Mesenchymal stem cell (in vitro differentiated cells and primary cell): Measurements from ENCODE around the gene MIP.
"Not testable (repeated sequence)": the region's sequence is repeated elsewhere in the genome, so short reads cannot be mapped to it uniquely, and the experiment has no call there.

Source experiments
- DNase-seq: peaks from one replicate; pipeline ENCODE4 v3.0.0-alpha.2; 2013
- H2AFZ ChIP-seq: one replicate; pipeline ENCODE4 v1.6.1; 2013; ENCODE audit warnings: low read depth, mild to moderate bottlenecking, control low read depth, inconsistent platforms, low read length, moderate library complexity
- H2AK5ac ChIP-seq: 2 replicates; pipeline ENCODE4 v1.6.1; 2013; ENCODE audit warnings: low read length, moderate library complexity, mild to moderate bottlenecking, inconsistent platforms; ENCODE audit not compliant: severe bottlenecking
- H2BK120ac ChIP-seq: one replicate; pipeline ENCODE4 v1.6.1; 2013; ENCODE audit warnings: low read depth, mild to moderate bottlenecking, inconsistent platforms, low read length, moderate library complexity
- H2BK12ac ChIP-seq, 2 experiments: one replicate each; pipeline ENCODE4 v1.6.1; 2013; ENCODE audit warnings: inconsistent platforms in 2 of 2, low read length in 2 of 2, mild to moderate bottlenecking in 2 of 2, moderate library complexity in 2 of 2, control low read depth in 1 of 2
- H2BK15ac ChIP-seq: one replicate; pipeline ENCODE4 v1.6.1; 2013; ENCODE audit warnings: mild to moderate bottlenecking, low read depth, inconsistent platforms; ENCODE audit not compliant: poor library complexity, severe bottlenecking
- H2BK5ac ChIP-seq: 2 replicates; pipeline ENCODE4 v1.6.1; 2013; ENCODE audit warnings: low read depth, mild to moderate bottlenecking, low read length, control low read depth, inconsistent platforms; ENCODE audit not compliant: poor library complexity, severe bottlenecking
- H3K14ac ChIP-seq, 2 experiments: one replicate each; pipeline ENCODE4 v1.6.1; 2013; ENCODE audit warnings: inconsistent platforms in 2 of 2, low read length in 2 of 2, control low read depth in 1 of 2, mild to moderate bottlenecking in 1 of 2, moderate library complexity in 1 of 2
- H3K18ac ChIP-seq, 2 experiments: one replicate each; pipeline ENCODE4 v1.6.1; 2013; ENCODE audit warnings: inconsistent platforms in 2 of 2, low read length in 2 of 2, control low read depth in 1 of 2, low read depth in 1 of 2, mild to moderate bottlenecking in 1 of 2
- H3K23ac ChIP-seq, 2 experiments: one replicate each; pipeline ENCODE4 v1.6.1; 2013; ENCODE audit warnings: inconsistent platforms in 2 of 2, low read length in 2 of 2, mild to moderate bottlenecking in 2 of 2, moderate library complexity in 2 of 2, control low read depth in 1 of 2
- H3K27ac ChIP-seq: 2 replicates; pipeline ENCODE4 v1.5.1; 2013; ENCODE audit warnings: mild to moderate bottlenecking, moderate library complexity, low read length, control low read depth, inconsistent platforms; ENCODE audit not compliant: poor library complexity, severe bottlenecking
- H3K27me3 ChIP-seq, 2 experiments: 2 replicates each; pipeline versions ENCODE4 v1.6.1 to v1.7.0; 2013; ENCODE audit warnings: low read length in 2 of 2, mild to moderate bottlenecking in 2 of 2, moderate library complexity in 2 of 2, control low read depth in 1 of 2, inconsistent platforms in 1 of 2; ENCODE audit not compliant: control insufficient read depth in 1 of 2, insufficient read depth in 1 of 2
- H3K36me3 ChIP-seq, 2 experiments: 2 replicates each; pipeline versions ENCODE4 v1.6.1 to v1.7.0; 2013; ENCODE audit warnings: low read length in 2 of 2, control low read depth in 1 of 2, inconsistent platforms in 1 of 2, low read depth in 1 of 2, mild to moderate bottlenecking in 1 of 2; ENCODE audit not compliant: insufficient read depth in 2 of 2, control insufficient read depth in 1 of 2
- H3K4ac ChIP-seq, 2 experiments: one replicate each; pipeline ENCODE4 v1.6.1; 2013; ENCODE audit warnings: inconsistent platforms in 2 of 2, low read length in 2 of 2, mild to moderate bottlenecking in 2 of 2, moderate library complexity in 2 of 2, control low read depth in 1 of 2, low read depth in 1 of 2
- H3K4me1 ChIP-seq: 2 replicates; pipeline ENCODE4 v1.6.1; 2013; ENCODE audit warnings: low read depth, low read length, control low read depth; ENCODE audit not compliant: control insufficient read depth, insufficient read depth
- H3K4me2 ChIP-seq: 2 replicates; pipeline ENCODE4 v1.6.1; 2013; ENCODE audit warnings: low read length, mild to moderate bottlenecking, inconsistent platforms; ENCODE audit not compliant: poor library complexity, severe bottlenecking
- H3K4me3 ChIP-seq, 2 experiments: 2 replicates each; pipeline versions ENCODE4 v1.5.1 to v1.7.0; 2013; ENCODE audit warnings: low read length in 2 of 2, mild to moderate bottlenecking in 2 of 2, control low read depth in 1 of 2, low read depth in 1 of 2; ENCODE audit not compliant: insufficient read depth in 1 of 2
- H3K79me1 ChIP-seq: replicated peaks from 2 replicates; pipeline ENCODE4 v1.6.1; 2013; ENCODE audit warnings: mild to moderate bottlenecking, control low read depth, low read length, inconsistent platforms; ENCODE audit not compliant: poor library complexity, severe bottlenecking
- H3K9ac ChIP-seq: 2 replicates; pipeline ENCODE4 v1.7.0; 2013; ENCODE audit warnings: mild to moderate bottlenecking, low read length, moderate library complexity
- H3K9me3 ChIP-seq: 2 replicates; pipeline ENCODE4 v1.7.0; 2013; ENCODE audit warnings: mild to moderate bottlenecking, low read length; ENCODE audit not compliant: control insufficient read depth
- H4K8ac ChIP-seq: one replicate; pipeline ENCODE4 v1.6.1; 2013; ENCODE audit warnings: inconsistent platforms, mild to moderate bottlenecking, low read length, moderate library complexity
- H4K91ac ChIP-seq: one replicate; pipeline ENCODE4 v1.6.1; 2013; ENCODE audit warnings: mild to moderate bottlenecking, low read length, inconsistent platforms
- WGBS: methylation state at CpG from one replicate; pipeline ENCODE4 v1.1.7; 2013; ENCODE audit warnings: mixed read lengths; 5-methylcytosine and 5-hydroxymethylcytosine counted together

The MIP gene

DNA sequence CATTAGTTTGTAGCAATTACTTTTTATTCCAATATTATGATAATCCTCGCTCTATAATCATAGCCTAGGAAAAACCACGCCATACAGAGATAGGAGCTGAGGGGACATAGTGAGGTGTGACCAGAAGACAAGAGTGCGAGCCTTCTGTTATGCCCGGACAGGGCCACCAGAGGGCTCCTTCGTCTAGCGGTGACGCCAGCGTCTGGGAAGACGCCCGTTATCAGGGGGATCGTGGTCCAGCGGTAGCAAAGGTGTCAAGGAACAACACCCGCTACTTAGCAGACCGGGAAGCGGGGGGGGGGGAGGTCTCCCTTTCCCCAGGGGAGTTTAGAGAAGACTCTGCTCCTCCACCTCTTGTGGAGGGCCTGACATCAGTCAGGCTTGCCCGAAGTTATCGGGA is 42.2 kb upstream of the MIP start:
- not testable (repeated sequence) for H3K4ac ChIP-seq, H2BK5ac ChIP-seq, H3K9me3 ChIP-seq, H4K91ac ChIP-seq, H3K36me3 ChIP-seq, H4K8ac ChIP-seq, H2BK12ac ChIP-seq, H3K14ac ChIP-seq, H3K23ac ChIP-seq, H3K27ac ChIP-seq, H2BK120ac ChIP-seq, H2BK15ac ChIP-seq, H2AFZ ChIP-seq, H2AK5ac ChIP-seq, H3K18ac ChIP-seq, H3K4me1 ChIP-seq, H3K79me1 ChIP-seq
- Histone ChIP-seq H3K9ac (peak overlapping the region; percentile 32), H3K4me3 (peak overlapping the region in 1 of 2 experiments; percentile 44), H3K4me2 (peak overlapping the region; percentile 47), H3K27me3 (peaks cover 4 to 13% of the 10 kb centered on the region in 2 experiments)
- WGBS = 0% methylated on average over 9 of the region's 17 CpGs
- peak; percentile 46 for DNase-seq

DNA sequence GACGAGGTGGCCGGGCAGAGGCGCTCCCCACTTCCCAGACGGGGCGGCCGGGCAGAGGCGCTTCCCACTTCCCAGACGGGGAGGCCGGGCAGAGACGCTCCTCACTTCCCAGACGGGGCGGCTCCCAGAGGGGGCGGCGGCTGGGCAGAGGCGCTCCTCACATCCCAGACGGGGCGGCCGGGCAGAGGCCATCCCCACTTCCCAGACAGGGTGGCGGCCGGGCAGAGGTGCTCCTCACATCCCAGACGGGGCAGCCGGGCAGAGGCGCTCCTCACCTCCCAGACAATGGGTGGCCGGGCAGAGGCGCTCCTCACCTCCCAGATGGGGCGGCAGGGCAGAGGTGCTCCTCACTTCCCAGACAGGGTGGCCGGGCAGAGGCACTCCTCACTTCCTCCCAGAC is 40.0 kb upstream of the MIP start:
- H2BK5ac ChIP-seq, H2AFZ ChIP-seq, H3K4me2 ChIP-seq, H4K91ac ChIP-seq, H3K36me3 ChIP-seq, H3K4me1 ChIP-seq, H3K18ac ChIP-seq, H3K14ac ChIP-seq, DNase-seq, H3K9ac ChIP-seq, H3K9me3 ChIP-seq, H2BK15ac ChIP-seq, H2BK12ac ChIP-seq, H3K4me3 ChIP-seq, H2AK5ac ChIP-seq, H2BK120ac ChIP-seq, H3K4ac ChIP-seq, H3K23ac ChIP-seq, H3K27ac ChIP-seq, H3K79me1 ChIP-seq, H4K8ac ChIP-seq: not testable (repeated sequence)
- peaks cover 23 to 31% of the 10 kb centered on the region in 2 experiments for H3K27me3 ChIP-seq
- WGBS = 96% methylated on average over 25 of the region's 27 CpGs

DNA sequence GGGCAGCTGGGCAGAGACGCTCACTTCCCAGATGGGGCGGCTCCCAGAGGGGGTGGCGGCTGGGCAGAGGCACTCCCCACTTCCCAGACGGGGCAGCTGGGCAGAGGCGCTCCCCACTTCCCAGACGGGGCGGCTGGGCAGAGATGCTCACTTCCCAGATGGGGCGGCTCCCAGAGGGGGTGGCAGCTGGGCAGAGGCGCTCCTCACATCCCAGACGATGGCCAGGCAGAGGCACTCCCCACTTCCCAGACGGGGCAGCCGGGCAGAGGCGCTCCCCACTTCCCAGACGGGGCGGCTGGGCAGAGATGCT is 39.6 kb upstream of the MIP start:
- H2BK5ac ChIP-seq, H3K4me2 ChIP-seq, H3K9me3 ChIP-seq, H3K18ac ChIP-seq, H2AK5ac ChIP-seq, H3K4me1 ChIP-seq, H2BK15ac ChIP-seq, H2BK120ac ChIP-seq, H4K91ac ChIP-seq, H3K27ac ChIP-seq, H3K23ac ChIP-seq, H3K4ac ChIP-seq, H3K14ac ChIP-seq, H3K9ac ChIP-seq, H3K79me1 ChIP-seq, H2AFZ ChIP-seq, H2BK12ac ChIP-seq, H4K8ac ChIP-seq, H3K4me3 ChIP-seq, H3K36me3 ChIP-seq, DNase-seq: not testable (repeated sequence)
- peaks cover 27 to 36% of the 10 kb centered on the region in 2 experiments for H3K27me3 ChIP-seq
- WGBS = 94% methylated on average over 14 of the region's 15 CpGs

DNA sequence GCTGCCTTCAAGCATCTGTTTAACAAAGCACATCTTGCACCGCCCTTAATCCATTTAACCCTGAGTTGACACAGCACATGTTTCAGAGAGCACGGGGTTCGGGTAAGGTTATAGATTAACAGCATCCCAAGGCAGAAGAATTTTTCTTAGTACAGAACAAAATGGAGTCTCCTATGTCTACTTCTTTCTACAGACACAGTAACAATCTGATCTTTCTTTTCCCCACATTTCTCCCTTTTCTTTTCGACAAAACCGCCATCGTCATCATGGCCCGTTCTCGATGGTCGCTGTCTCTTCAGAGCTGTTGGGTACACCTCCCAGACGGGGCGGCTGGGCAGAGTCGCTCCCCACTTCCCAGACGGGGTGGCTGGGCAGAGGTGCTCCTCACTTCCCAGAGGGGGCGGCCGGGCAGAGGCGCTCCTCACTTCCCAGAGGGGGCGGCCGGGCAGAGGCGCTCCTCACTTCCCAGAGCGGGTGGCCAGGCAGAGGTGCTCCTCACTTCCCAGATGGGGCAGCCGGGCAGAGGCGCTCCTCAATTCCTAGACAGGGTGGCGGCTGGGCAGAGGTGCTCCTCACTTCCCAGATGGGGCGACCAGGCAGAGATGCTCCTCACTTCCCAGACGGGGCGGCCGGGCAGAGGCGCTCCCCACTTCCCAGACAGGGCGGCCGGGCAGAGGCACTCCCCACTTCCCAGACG is 39.1 kb upstream of the MIP start:
- H2BK5ac ChIP-seq, H2BK120ac ChIP-seq, H3K4me2 ChIP-seq, H3K9me3 ChIP-seq, H3K18ac ChIP-seq, H4K8ac ChIP-seq, H3K27ac ChIP-seq, H2BK12ac ChIP-seq, H3K4me1 ChIP-seq, DNase-seq, H3K4ac ChIP-seq, H3K79me1 ChIP-seq, H3K14ac ChIP-seq, H2BK15ac ChIP-seq, H3K9ac ChIP-seq, H2AK5ac ChIP-seq, H3K23ac ChIP-seq, H2AFZ ChIP-seq, H3K36me3 ChIP-seq, H4K91ac ChIP-seq, H3K4me3 ChIP-seq: not testable (repeated sequence)
- H3K27me3 ChIP-seq = peaks cover 32 to 41% of the 10 kb centered on the region in 2 experiments
- 89% methylated on average over 31 of the region's 31 CpGs for WGBS
